Suprapubic skin (tissue), 4 donors: ENCODE data around the gene SGCD. TPM values are rescaled to one million over a fixed set of nuclear protein-coding genes. Genes with fewer than 3 reads are reported as not detected.

Source experiments
- DNase-seq, 2 donors: peaks; one replicate each; pipeline ENCODE4 v3.0.0-alpha.2; 2019; ENCODE audit warnings: low spot score in 2 of 2
- H3K27ac ChIP-seq: fragments of 200-600 bp; sonication (generic); one replicate; pipeline ENCODE4 v1.5.1; 2019
- H3K27me3 ChIP-seq: fragments of 200-600 bp; sonication (generic); one replicate; pipeline ENCODE4 v1.5.1; 2019
- H3K36me3 ChIP-seq: fragments of 200-600 bp; sonication (generic); one replicate; pipeline ENCODE4 v1.5.1; 2019
- H3K4me1 ChIP-seq: fragments of 200-600 bp; sonication (generic); one replicate; pipeline ENCODE4 v1.5.1; 2019
- H3K4me3 ChIP-seq: fragments of 200-600 bp; sonication (generic); one replicate; pipeline ENCODE4 v1.5.1; 2019; ENCODE audit warnings: mild to moderate bottlenecking
- H3K9me3 ChIP-seq: fragments of 200-600 bp; sonication (generic); one replicate; pipeline ENCODE4 v1.5.1; 2019
- EP300 ChIP-seq: sonication (generic); formaldehyde crosslinking; IDR thresholded peaks from one replicate; pipeline ENCODE4 v1.6.1; 2017; ENCODE audit warnings: antibody characterized with exemption
- POLR2A ChIP-seq, 2 donors: fragments of 450-650 bp; IDR thresholded peaks; one replicate each; pipeline ENCODE4 v1.6.1; 2017; ENCODE audit warnings: antibody characterized with exemption in 2 of 2, mild to moderate bottlenecking in 2 of 2, moderate library complexity in 2 of 2
- POLR2AphosphoS5 ChIP-seq, 3 donors: sonication (generic); formaldehyde crosslinking; IDR thresholded peaks; one replicate each; pipeline ENCODE4 v1.6.1; 2017; ENCODE audit warnings: antibody characterized with exemption in 3 of 3
- WGBS: methylation state at CpG from one replicate; pipeline ENCODE4 v1.1.5; 2018; 5-methylcytosine and 5-hydroxymethylcytosine counted together
- total RNA-seq, 4 donors: library from RNA; depleted of rRNA; stranded (reverse); fragments of >200 nt; gene quantifications; one replicate each; pipeline ENCODE4 v1.1.0, GENCODE V29; 2016
- TF ChIP-seq, protein P1 (sequence below), 2 donors: fragments of 200-600 bp in 1 of 2; fragments of 450-650 bp in 1 of 2; sonication (generic) in 1 of 2; IDR thresholded peaks; one replicate each; pipeline ENCODE4 v1.5.1; 2016 to 2019; ENCODE audit warnings: antibody characterized with exemption in 2 of 2, mild to moderate bottlenecking in 1 of 2, moderate library complexity in 1 of 2

SGCD gene
- total RNA-seq, 4 donors from 2014 or later = 1.2 to 5.7 (median 3.9) TPM

DNA sequence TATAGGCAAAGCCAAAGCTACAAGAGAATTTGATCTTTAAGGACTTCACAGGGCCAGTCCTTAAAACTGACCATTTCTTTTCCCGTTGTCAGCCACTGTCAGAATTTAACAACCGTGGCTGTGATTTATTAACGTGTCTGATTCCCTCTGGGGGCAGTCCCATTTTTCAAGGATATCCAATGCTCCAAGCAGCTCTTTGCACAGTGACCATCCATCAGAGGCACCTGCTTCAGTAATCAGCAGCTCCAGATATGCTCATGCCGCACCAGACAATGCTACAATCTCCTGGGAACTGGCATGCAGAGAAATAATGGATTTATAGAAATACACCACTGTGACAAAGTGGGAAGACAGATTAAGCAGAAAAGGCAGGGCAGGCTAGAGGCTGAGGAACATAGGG is 359.8 kb downstream of the SGCD start:
- Histone ChIP-seq H3K27ac (no peak overlapping the region), H3K27me3 (no peaks in the 10 kb centered on the region), H3K9me3 (no peaks in the 10 kb centered on the region), H3K4me3 (no peak overlapping the region), H3K4me1 (no peaks in the 10 kb centered on the region), H3K36me3 (no peaks in the 10 kb centered on the region)
- TF ChIP-seq, protein P1, sequence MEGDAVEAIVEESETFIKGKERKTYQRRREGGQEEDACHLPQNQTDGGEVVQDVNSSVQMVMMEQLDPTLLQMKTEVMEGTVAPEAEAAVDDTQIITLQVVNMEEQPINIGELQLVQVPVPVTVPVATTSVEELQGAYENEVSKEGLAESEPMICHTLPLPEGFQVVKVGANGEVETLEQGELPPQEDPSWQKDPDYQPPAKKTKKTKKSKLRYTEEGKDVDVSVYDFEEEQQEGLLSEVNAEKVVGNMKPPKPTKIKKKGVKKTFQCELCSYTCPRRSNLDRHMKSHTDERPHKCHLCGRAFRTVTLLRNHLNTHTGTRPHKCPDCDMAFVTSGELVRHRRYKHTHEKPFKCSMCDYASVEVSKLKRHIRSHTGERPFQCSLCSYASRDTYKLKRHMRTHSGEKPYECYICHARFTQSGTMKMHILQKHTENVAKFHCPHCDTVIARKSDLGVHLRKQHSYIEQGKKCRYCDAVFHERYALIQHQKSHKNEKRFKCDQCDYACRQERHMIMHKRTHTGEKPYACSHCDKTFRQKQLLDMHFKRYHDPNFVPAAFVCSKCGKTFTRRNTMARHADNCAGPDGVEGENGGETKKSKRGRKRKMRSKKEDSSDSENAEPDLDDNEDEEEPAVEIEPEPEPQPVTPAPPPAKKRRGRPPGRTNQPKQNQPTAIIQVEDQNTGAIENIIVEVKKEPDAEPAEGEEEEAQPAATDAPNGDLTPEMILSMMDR (IDR thresholded peaks at IDR 0.05) = no peak
- no peak for TF ChIP-seq POLR2A (IDR thresholded peaks at IDR 0.05)
- TF ChIP-seq EP300 = no peak
- no peak for TF ChIP-seq POLR2AphosphoS5 (IDR thresholded peaks at IDR 0.05)
- DNase-seq = no peak
- WGBS = 51% methylated on average over 4 of the region's 4 CpGs

DNA sequence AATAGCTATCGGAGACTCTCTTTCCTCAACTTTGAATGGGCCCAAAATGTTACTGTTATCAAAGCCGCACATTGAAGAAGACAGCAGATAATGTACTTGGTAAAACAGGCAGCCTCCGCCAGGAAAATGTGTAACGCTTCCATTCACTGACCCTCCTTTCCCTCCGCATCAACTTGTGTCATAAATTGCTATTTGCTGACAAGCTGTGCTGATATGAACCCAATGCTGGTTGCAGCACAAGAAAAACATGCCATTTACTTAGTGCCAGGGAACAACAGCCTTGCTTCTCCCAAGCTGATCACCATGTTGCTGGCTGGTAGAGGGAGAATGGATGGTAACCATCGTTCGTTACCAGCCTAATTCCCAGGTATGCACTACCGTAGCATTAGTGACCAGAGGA is 360.6 kb downstream of the SGCD start:
- Histone ChIP-seq H3K4me1 (no peaks in the 10 kb centered on the region), H3K27ac (no peak overlapping the region), H3K4me3 (no peak overlapping the region), H3K27me3 (no peaks in the 10 kb centered on the region), H3K36me3 (no peaks in the 10 kb centered on the region), H3K9me3 (no peaks in the 10 kb centered on the region)
- DNase-seq = no peak
- WGBS = 69% methylated on average over 8 of the region's 8 CpGs
- TF ChIP-seq POLR2A (IDR thresholded peaks at IDR 0.05) (no peak), POLR2AphosphoS5 (IDR thresholded peaks at IDR 0.05) (no peak)
- TF ChIP-seq, protein P1 (IDR thresholded peaks at IDR 0.05) = no peak

DNA sequence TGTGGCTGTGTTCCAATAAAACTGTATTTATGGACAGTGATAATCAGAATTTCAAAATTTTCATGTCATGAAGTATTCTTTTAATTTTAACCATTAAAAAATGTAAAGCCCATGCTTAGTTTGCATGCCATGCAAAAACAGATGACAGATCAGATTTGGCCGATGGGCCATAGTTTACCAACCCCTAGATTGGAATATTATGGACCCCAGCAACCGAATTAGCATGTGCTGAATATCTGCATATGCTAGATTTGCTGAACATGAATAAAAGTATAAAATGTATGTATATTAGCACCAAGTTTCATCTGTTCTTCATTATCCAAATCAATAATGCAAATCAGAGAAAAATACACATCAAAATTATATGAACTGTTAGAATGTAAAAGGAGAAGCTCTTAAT is 364.6 kb downstream of the SGCD start:
- Histone ChIP-seq H3K4me1 (no peaks in the 10 kb centered on the region), H3K9me3 (no peaks in the 10 kb centered on the region), H3K27me3 (no peaks in the 10 kb centered on the region), H3K4me3 (no peak overlapping the region), H3K36me3 (no peaks in the 10 kb centered on the region), H3K27ac (no peak overlapping the region)
- 84% methylated on average over 2 of the region's 2 CpGs for WGBS
- no peak for DNase-seq
- TF ChIP-seq EP300 (no peak), POLR2A (IDR thresholded peaks at IDR 0.05) (no peak), POLR2AphosphoS5 (IDR thresholded peaks at IDR 0.05) (no peak)
- TF ChIP-seq, protein P1 (IDR thresholded peaks at IDR 0.05) = no peak

DNA sequence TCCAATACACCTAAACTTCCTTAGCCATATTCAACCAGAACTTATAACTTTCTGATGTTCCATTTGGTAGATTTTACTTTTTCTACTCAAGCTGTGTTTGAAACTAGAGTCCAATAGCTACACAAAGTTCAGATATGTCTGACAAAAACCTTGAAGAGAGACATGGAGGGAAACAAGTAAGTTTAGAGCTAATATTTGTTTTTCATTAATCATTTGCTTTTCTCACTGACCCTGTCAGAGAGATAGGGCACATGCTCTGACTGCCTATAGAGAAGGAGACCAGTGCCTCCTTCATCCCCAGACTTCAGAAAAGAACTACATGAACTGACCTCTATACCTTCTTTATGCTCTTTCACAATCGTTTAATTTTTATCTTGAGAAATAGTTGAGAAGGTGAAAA is 366.1 kb downstream of the SGCD start:
- TF ChIP-seq, protein P1 (IDR thresholded peaks at IDR 0.05) = no peak
- TF ChIP-seq POLR2A (IDR thresholded peaks at IDR 0.05) = no peak
- no peak for TF ChIP-seq POLR2AphosphoS5 (IDR thresholded peaks at IDR 0.05)
- TF ChIP-seq EP300 = no peak
- Histone ChIP-seq H3K9me3 (no peaks in the 10 kb centered on the region), H3K36me3 (no peaks in the 10 kb centered on the region), H3K4me3 (no peak overlapping the region), H3K27ac (no peak overlapping the region), H3K4me1 (no peaks in the 10 kb centered on the region), H3K27me3 (no peaks in the 10 kb centered on the region)
- WGBS = 76% methylated on average over 1 of the region's 1 CpG
- DNase-seq = no peak

DNA sequence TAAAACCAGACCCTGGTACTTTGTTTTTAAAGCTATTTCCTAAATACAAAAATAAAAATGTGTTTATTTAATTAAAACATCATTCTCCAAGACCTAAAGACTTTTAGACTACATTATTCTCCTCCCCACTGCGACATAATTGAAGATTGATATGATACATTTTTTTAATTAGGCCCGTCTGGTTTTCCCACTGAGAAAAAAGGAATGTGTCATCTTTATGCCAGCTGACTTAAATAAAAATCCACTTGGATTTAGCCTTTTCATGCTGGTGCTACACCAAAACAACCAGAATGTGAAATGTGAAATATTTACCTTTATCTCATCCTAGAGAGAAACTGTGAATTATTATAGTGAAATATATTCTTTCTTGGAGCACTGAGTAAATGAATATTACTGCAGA is 367.6 kb downstream of the SGCD start:
- no peak for DNase-seq
- Histone ChIP-seq H3K27ac (no peak overlapping the region), H3K9me3 (no peaks in the 10 kb centered on the region), H3K4me3 (no peak overlapping the region), H3K4me1 (no peaks in the 10 kb centered on the region), H3K36me3 (no peaks in the 10 kb centered on the region), H3K27me3 (no peaks in the 10 kb centered on the region)
- TF ChIP-seq POLR2A (IDR thresholded peaks at IDR 0.05) = no peak
- no peak for TF ChIP-seq POLR2AphosphoS5 (IDR thresholded peaks at IDR 0.05)
- TF ChIP-seq EP300 = no peak
- TF ChIP-seq, protein P1 (IDR thresholded peaks at IDR 0.05) = no peak
- 33% methylated on average over 2 of the region's 2 CpGs for WGBS
